Mesenchymal stem cell (in vitro differentiated cells and primary cell): ENCODE results near the gene CLCN4.

Source experiments
- DNase-seq: peaks from one replicate; pipeline ENCODE4 v3.0.0-alpha.2; 2013
- H2AFZ ChIP-seq: one replicate; pipeline ENCODE4 v1.6.1; 2013; ENCODE audit warnings: low read depth, mild to moderate bottlenecking, control low read depth, inconsistent platforms, low read length, moderate library complexity
- H2AK5ac ChIP-seq: 2 replicates; pipeline ENCODE4 v1.6.1; 2013; ENCODE audit warnings: low read length, moderate library complexity, mild to moderate bottlenecking, inconsistent platforms; ENCODE audit not compliant: severe bottlenecking
- H2BK120ac ChIP-seq: one replicate; pipeline ENCODE4 v1.6.1; 2013; ENCODE audit warnings: low read depth, mild to moderate bottlenecking, inconsistent platforms, low read length, moderate library complexity
- H2BK12ac ChIP-seq, 2 experiments: one replicate each; pipeline ENCODE4 v1.6.1; 2013; ENCODE audit warnings: inconsistent platforms in 2 of 2, low read length in 2 of 2, mild to moderate bottlenecking in 2 of 2, moderate library complexity in 2 of 2, control low read depth in 1 of 2
- H2BK15ac ChIP-seq: one replicate; pipeline ENCODE4 v1.6.1; 2013; ENCODE audit warnings: mild to moderate bottlenecking, low read depth, inconsistent platforms; ENCODE audit not compliant: poor library complexity, severe bottlenecking
- H2BK5ac ChIP-seq: 2 replicates; pipeline ENCODE4 v1.6.1; 2013; ENCODE audit warnings: low read depth, mild to moderate bottlenecking, low read length, control low read depth, inconsistent platforms; ENCODE audit not compliant: poor library complexity, severe bottlenecking
- H3K14ac ChIP-seq, 2 experiments: one replicate each; pipeline ENCODE4 v1.6.1; 2013; ENCODE audit warnings: inconsistent platforms in 2 of 2, low read length in 2 of 2, control low read depth in 1 of 2, mild to moderate bottlenecking in 1 of 2, moderate library complexity in 1 of 2
- H3K18ac ChIP-seq, 2 experiments: one replicate each; pipeline ENCODE4 v1.6.1; 2013; ENCODE audit warnings: inconsistent platforms in 2 of 2, low read length in 2 of 2, control low read depth in 1 of 2, low read depth in 1 of 2, mild to moderate bottlenecking in 1 of 2
- H3K23ac ChIP-seq, 2 experiments: one replicate each; pipeline ENCODE4 v1.6.1; 2013; ENCODE audit warnings: inconsistent platforms in 2 of 2, low read length in 2 of 2, mild to moderate bottlenecking in 2 of 2, moderate library complexity in 2 of 2, control low read depth in 1 of 2
- H3K27ac ChIP-seq: 2 replicates; pipeline ENCODE4 v1.5.1; 2013; ENCODE audit warnings: mild to moderate bottlenecking, moderate library complexity, low read length, control low read depth, inconsistent platforms; ENCODE audit not compliant: poor library complexity, severe bottlenecking
- H3K27me3 ChIP-seq, 2 experiments: 2 replicates each; pipeline versions ENCODE4 v1.6.1 to v1.7.0; 2013; ENCODE audit warnings: low read length in 2 of 2, mild to moderate bottlenecking in 2 of 2, moderate library complexity in 2 of 2, control low read depth in 1 of 2, inconsistent platforms in 1 of 2; ENCODE audit not compliant: control insufficient read depth in 1 of 2, insufficient read depth in 1 of 2
- H3K36me3 ChIP-seq, 2 experiments: 2 replicates each; pipeline versions ENCODE4 v1.6.1 to v1.7.0; 2013; ENCODE audit warnings: low read length in 2 of 2, control low read depth in 1 of 2, inconsistent platforms in 1 of 2, low read depth in 1 of 2, mild to moderate bottlenecking in 1 of 2; ENCODE audit not compliant: insufficient read depth in 2 of 2, control insufficient read depth in 1 of 2
- H3K4ac ChIP-seq, 2 experiments: one replicate each; pipeline ENCODE4 v1.6.1; 2013; ENCODE audit warnings: inconsistent platforms in 2 of 2, low read length in 2 of 2, mild to moderate bottlenecking in 2 of 2, moderate library complexity in 2 of 2, control low read depth in 1 of 2, low read depth in 1 of 2
- H3K4me1 ChIP-seq: 2 replicates; pipeline ENCODE4 v1.6.1; 2013; ENCODE audit warnings: low read depth, low read length, control low read depth; ENCODE audit not compliant: control insufficient read depth, insufficient read depth
- H3K4me2 ChIP-seq: 2 replicates; pipeline ENCODE4 v1.6.1; 2013; ENCODE audit warnings: low read length, mild to moderate bottlenecking, inconsistent platforms; ENCODE audit not compliant: poor library complexity, severe bottlenecking
- H3K4me3 ChIP-seq, 2 experiments: 2 replicates each; pipeline versions ENCODE4 v1.5.1 to v1.7.0; 2013; ENCODE audit warnings: low read length in 2 of 2, mild to moderate bottlenecking in 2 of 2, control low read depth in 1 of 2, low read depth in 1 of 2; ENCODE audit not compliant: insufficient read depth in 1 of 2
- H3K79me1 ChIP-seq: replicated peaks from 2 replicates; pipeline ENCODE4 v1.6.1; 2013; ENCODE audit warnings: mild to moderate bottlenecking, control low read depth, low read length, inconsistent platforms; ENCODE audit not compliant: poor library complexity, severe bottlenecking
- H3K9ac ChIP-seq: 2 replicates; pipeline ENCODE4 v1.7.0; 2013; ENCODE audit warnings: mild to moderate bottlenecking, low read length, moderate library complexity
- H3K9me3 ChIP-seq: 2 replicates; pipeline ENCODE4 v1.7.0; 2013; ENCODE audit warnings: mild to moderate bottlenecking, low read length; ENCODE audit not compliant: control insufficient read depth
- H4K8ac ChIP-seq: one replicate; pipeline ENCODE4 v1.6.1; 2013; ENCODE audit warnings: inconsistent platforms, mild to moderate bottlenecking, low read length, moderate library complexity
- H4K91ac ChIP-seq: one replicate; pipeline ENCODE4 v1.6.1; 2013; ENCODE audit warnings: mild to moderate bottlenecking, low read length, inconsistent platforms
- WGBS: methylation state at CpG from one replicate; pipeline ENCODE4 v1.1.7; 2013; ENCODE audit warnings: mixed read lengths; 5-methylcytosine and 5-hydroxymethylcytosine counted together

The CLCN4 gene

DNA sequence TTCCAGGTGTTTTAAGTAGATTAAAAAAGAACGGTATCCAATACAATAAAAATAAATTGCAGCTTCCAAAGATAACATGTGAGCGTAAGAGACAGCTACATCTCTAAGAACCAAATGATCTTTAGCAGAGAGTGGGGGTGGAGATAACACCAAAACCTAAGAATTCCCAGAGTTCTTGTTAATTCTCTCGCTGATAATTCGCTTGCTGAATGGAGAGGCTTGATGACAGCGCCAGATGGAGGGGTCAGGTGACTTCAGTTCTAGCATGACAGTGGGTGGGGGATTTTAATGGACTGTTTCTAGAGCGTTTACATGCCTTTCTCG lies 2.3 kb downstream of the CLCN4 start:
- Histone ChIP-seq H2AFZ (no peak overlapping the region), H3K9ac (no peak overlapping the region), H2BK5ac (no peak overlapping the region), H4K91ac (no peak overlapping the region), H3K4me1 (no peaks in the 10 kb centered on the region), H3K9me3 (no peaks in the 10 kb centered on the region), H3K4me2 (no peak overlapping the region), H3K18ac (no peak overlapping the region), H3K27me3 (peaks cover 0 to 4% of the 10 kb centered on the region in 2 experiments), H2AK5ac (no peak overlapping the region), H3K36me3 (peaks cover 0 to 2% of the 10 kb centered on the region in 2 experiments), H4K8ac (no peak overlapping the region), H3K27ac (no peak overlapping the region), H2BK12ac (no peak overlapping the region), H2BK15ac (no peak overlapping the region), H2BK120ac (no peak overlapping the region), H3K23ac (no peak overlapping the region), H3K4ac (no peak overlapping the region), H3K79me1 (peaks cover 2% of the 10 kb centered on the region), H3K14ac (no peak overlapping the region), H3K4me3 (no peak overlapping the region)
- 60% methylated on average over 3 of the region's 7 CpGs for WGBS
- no peak for DNase-seq

DNA sequence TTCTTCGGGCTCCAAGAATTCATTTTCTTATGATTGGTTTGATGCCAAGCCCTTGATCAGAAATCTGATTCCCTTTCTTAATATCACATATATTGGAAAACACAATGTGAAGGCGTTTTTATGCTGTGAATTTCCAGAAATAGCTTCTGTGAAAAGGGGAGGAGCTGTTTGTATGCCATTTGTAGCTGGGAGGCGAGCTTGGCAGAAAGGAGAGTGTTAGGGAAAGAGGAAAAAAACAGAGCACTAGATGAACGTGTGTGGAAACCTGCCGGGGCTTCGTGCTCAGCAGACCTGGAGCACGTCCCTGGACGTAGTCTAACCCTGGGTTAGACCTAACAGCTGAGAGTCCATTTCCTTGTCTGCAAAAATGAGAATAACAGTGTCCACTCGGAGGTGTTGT lies 3.4 kb downstream of the CLCN4 start:
- Histone ChIP-seq H4K91ac (no peak overlapping the region), H3K27me3 (peaks cover 0 to 4% of the 10 kb centered on the region in 2 experiments), H2AFZ (no peak overlapping the region), H3K4me3 (no peak overlapping the region), H3K27ac (no peak overlapping the region), H3K9ac (no peak overlapping the region), H3K23ac (no peak overlapping the region), H3K4me2 (no peak overlapping the region), H3K9me3 (no peaks in the 10 kb centered on the region), H2BK5ac (no peak overlapping the region), H3K4me1 (no peaks in the 10 kb centered on the region), H3K14ac (peak overlapping the region in 1 of 2 experiments; percentile 28), H2AK5ac (no peak overlapping the region), H3K79me1 (peaks cover 4% of the 10 kb centered on the region), H3K4ac (no peak overlapping the region), H4K8ac (no peak overlapping the region), H2BK120ac (no peak overlapping the region), H3K18ac (no peak overlapping the region), H2BK12ac (no peak overlapping the region), H2BK15ac (no peak overlapping the region), H3K36me3 (peaks cover 0 to 2% of the 10 kb centered on the region in 2 experiments)
- no peak for DNase-seq
- WGBS, result 65% methylated on average over 8 of the region's 9 CpGs

DNA sequence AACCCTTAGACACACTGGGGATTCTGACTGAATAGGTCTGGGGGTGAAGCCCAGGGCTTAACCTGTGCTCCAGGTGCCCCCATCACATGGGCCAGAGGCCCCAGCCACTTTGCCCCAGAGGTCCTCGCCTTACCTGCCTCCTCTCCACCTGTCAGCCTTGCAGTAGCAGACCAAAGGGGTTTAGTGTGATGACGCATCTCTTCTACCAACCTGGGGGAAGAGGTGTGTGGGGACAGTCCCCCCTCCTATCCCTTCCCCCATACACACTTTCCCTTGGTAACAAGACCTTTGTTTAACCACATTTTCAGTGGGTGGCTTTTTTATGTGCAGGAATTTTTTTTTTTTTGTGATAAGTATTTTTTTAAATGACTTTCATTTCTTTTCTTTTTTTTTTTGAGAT lies 6.3 kb downstream of the CLCN4 start:
- no peak overlapping the region for H3K4me2 ChIP-seq
- H3K36me3 ChIP-seq, result peaks cover 0 to 2% of the 10 kb centered on the region in 2 experiments
- no peak overlapping the region for H3K14ac ChIP-seq
- no peak overlapping the region for H3K9ac ChIP-seq
- H2AFZ ChIP-seq, result no peak overlapping the region
- WGBS, result no CpG with 5 or more reads among the region's 2 CpGs
- no peak overlapping the region for H4K8ac ChIP-seq
- H3K18ac ChIP-seq, result no peak overlapping the region
- no peak overlapping the region for H2BK120ac ChIP-seq
- peaks cover 4% of the 10 kb centered on the region for H3K79me1 ChIP-seq
- no peak overlapping the region for H2BK12ac ChIP-seq
- H3K23ac ChIP-seq, result no peak overlapping the region
- H2AK5ac ChIP-seq, result no peak overlapping the region
- DNase-seq, result no peak
- no peak overlapping the region for H4K91ac ChIP-seq
- H3K4ac ChIP-seq, result no peak overlapping the region
- no peak overlapping the region for H3K27ac ChIP-seq
- H2BK15ac ChIP-seq, result no peak overlapping the region
- H3K9me3 ChIP-seq, result no peaks in the 10 kb centered on the region
- H3K4me3 ChIP-seq, result no peak overlapping the region
- no peaks in the 10 kb centered on the region for H3K4me1 ChIP-seq
- no peak overlapping the region for H2BK5ac ChIP-seq
- peaks cover 0 to 7% of the 10 kb centered on the region in 2 experiments for H3K27me3 ChIP-seq

DNA sequence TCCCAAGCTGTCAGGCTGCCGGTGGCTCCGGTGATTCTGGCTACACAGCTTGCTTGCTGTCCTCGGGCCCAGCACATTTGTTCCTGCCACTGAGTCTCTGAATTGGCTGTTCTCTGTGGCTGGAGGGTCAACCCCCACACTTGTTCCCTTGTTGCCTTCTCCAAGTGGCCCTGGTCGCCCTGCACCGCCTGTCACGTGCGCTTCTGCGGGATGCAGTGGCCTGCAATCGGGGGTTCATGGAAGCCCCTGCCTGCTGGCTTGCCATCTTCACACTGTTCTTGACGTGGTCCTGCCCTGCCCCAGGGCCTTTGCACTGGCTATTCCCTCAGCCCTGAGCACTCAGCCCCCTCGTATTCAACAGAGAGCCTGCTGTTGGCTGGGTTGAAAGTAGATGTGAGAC lies 8.1 kb downstream of the CLCN4 start:
- H2BK120ac ChIP-seq, result no peak overlapping the region
- no peak overlapping the region for H2BK15ac ChIP-seq
- no peak overlapping the region for H3K4ac ChIP-seq
- H3K27ac ChIP-seq, result no peak overlapping the region
- H3K27me3 ChIP-seq, result peaks cover 0 to 6% of the 10 kb centered on the region in 2 experiments
- 97% methylated on average over 11 of the region's 11 CpGs for WGBS
- no peaks in the 10 kb centered on the region for H3K9me3 ChIP-seq
- H2AFZ ChIP-seq, result no peak overlapping the region
- H2AK5ac ChIP-seq, result no peak overlapping the region
- no peak overlapping the region for H2BK12ac ChIP-seq
- no peak overlapping the region for H4K91ac ChIP-seq
- no peak overlapping the region for H3K23ac ChIP-seq
- H4K8ac ChIP-seq, result no peak overlapping the region
- H3K79me1 ChIP-seq, result peaks cover 3% of the 10 kb centered on the region
- no peak overlapping the region for H3K14ac ChIP-seq
- H3K4me3 ChIP-seq, result no peak overlapping the region
- H3K9ac ChIP-seq, result no peak overlapping the region
- H2BK5ac ChIP-seq, result no peak overlapping the region
- H3K36me3 ChIP-seq, result peaks cover 0 to 2% of the 10 kb centered on the region in 2 experiments
- no peak for DNase-seq
- H3K4me2 ChIP-seq, result no peak overlapping the region
- no peaks in the 10 kb centered on the region for H3K4me1 ChIP-seq
- H3K18ac ChIP-seq, result no peak overlapping the region
